ENCODE measurements around the gene NEK3.

DNA sequence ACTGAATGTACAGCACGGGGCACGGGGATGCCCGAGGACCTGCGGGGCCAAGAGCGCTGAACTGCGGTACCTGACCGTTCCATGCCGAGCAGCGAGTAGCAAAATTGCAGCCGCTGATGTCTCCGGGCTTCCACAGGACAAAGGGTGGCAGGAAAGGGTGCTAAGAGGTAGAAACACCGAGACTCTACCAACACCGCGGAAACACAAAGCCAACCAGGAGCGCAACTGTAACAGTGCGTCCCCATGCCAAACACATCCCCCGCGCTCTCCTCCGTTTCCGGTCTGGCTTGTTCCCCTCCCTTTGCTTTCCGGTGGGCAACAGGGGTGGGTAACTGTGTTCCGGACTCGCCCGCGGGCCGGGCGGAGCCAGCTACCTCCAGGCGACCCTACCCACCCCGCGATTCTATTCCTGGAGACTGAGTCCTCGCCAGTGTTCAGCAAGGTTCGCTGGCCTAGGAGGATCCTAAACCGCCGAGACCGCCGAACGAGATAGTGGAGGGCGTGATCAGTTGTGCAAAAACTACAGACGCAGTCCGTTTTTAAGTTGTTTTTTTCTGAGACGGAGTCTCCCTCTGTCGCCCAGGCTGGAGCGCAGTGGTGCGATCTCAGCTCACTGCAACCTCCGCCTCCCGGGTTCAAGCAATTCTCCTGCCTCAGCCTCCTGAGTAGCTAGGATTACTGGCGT, 34.9 kb upstream of the NEK3 start:
- TF ChIP-seq, protein P1, sequence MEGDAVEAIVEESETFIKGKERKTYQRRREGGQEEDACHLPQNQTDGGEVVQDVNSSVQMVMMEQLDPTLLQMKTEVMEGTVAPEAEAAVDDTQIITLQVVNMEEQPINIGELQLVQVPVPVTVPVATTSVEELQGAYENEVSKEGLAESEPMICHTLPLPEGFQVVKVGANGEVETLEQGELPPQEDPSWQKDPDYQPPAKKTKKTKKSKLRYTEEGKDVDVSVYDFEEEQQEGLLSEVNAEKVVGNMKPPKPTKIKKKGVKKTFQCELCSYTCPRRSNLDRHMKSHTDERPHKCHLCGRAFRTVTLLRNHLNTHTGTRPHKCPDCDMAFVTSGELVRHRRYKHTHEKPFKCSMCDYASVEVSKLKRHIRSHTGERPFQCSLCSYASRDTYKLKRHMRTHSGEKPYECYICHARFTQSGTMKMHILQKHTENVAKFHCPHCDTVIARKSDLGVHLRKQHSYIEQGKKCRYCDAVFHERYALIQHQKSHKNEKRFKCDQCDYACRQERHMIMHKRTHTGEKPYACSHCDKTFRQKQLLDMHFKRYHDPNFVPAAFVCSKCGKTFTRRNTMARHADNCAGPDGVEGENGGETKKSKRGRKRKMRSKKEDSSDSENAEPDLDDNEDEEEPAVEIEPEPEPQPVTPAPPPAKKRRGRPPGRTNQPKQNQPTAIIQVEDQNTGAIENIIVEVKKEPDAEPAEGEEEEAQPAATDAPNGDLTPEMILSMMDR (IDR thresholded peaks at IDR 0.05): peak in 2 of 12 donors; percentile 25 to 32
- TF ChIP-seq POLR2A (IDR thresholded peaks at IDR 0.05): peak in 1 of 2 donors; percentile 46
